Measurements from ENCODE around the gene SPOP. TPM values are rescaled to one million over a fixed set of nuclear protein-coding genes. Genes with fewer than 3 reads are reported as not detected.

Gene SPOP
- total RNA-seq, 1 experiment from 2014 or later = 53.4 TPM

DNA sequence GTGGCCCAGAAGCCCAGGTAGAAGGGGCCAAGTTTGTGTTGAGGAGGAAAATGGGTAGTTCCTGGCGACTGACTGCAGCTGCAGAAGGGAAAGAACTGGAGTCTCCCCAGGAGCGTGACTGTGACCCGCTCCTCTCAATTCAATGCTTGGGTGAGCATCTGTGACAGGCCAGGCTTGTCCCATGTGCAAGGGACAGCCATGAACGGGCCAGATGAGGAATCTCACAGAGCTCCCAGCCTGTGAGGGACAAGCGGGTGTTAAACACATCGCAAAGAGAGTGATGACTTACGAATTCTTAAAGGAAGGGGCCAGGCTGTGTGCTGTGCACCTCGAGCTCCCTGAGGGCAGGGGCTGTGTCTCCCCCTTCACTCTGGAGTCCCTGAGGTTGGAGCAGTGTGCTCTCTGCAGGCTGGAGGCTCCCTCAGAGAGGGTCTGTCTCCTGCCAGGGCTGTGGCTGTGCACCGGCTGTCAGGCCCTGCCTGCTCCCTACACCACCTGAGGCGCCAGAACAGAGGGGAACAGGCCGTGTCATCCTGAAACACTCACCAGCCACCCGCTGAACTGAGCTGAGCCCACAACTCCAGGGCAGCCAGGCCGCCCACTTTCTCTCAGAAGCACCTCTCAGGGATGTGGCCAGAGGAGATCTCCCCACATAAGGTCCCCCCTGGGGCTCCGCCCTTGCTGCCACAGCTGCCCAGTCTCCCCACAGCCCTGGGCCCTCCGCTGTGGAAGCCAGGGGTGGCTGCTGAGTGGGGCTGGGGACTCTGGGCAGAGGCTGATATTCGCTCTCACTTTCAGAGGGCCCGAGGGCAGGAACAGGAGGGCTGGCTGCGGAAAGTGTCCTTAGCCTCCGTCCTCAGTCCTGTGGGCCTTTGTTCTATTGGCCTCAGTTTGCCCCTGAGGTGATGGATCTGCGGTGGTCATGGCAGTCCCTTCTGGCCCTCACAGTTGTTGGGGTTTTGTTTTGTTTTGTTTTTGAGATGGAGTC is 127.9 kb downstream of the SPOP start:
- intact Hi-C loops (cut with micrococcal nuclease; ENCODE audit: unreplicated experiment) = no loop called here
- H3K4me1 ChIP-seq (ENCODE audit: insufficient read depth, low read length, poor library complexity, severe bottlenecking) = no peaks in the 10 kb centered on the region
- TF ChIP-seq, protein P1, sequence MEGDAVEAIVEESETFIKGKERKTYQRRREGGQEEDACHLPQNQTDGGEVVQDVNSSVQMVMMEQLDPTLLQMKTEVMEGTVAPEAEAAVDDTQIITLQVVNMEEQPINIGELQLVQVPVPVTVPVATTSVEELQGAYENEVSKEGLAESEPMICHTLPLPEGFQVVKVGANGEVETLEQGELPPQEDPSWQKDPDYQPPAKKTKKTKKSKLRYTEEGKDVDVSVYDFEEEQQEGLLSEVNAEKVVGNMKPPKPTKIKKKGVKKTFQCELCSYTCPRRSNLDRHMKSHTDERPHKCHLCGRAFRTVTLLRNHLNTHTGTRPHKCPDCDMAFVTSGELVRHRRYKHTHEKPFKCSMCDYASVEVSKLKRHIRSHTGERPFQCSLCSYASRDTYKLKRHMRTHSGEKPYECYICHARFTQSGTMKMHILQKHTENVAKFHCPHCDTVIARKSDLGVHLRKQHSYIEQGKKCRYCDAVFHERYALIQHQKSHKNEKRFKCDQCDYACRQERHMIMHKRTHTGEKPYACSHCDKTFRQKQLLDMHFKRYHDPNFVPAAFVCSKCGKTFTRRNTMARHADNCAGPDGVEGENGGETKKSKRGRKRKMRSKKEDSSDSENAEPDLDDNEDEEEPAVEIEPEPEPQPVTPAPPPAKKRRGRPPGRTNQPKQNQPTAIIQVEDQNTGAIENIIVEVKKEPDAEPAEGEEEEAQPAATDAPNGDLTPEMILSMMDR (conservative IDR thresholded peaks at IDR 0.05; ENCODE audit: low read depth, low read length) = no peak
- TF ChIP-seq EZH2 (IDR thresholded peaks at IDR 0.05; ENCODE audit: borderline replicate concordance, low read depth, low read length, poor library complexity, severe bottlenecking) = no peak
- no peaks in the 10 kb centered on the region for H3K36me3 ChIP-seq (ENCODE audit: insufficient read depth, low read length, poor library complexity, severe bottlenecking)
- DNase-seq (ENCODE audit: low spot score) = no peak
- POLR2A ChIA-PET (ENCODE audit: low non-redundant PET) = no interaction called here
- H3K27me3 ChIP-seq (replicated peaks; ENCODE audit: insufficient read depth, low read depth, low read length, poor library complexity) = no peaks in the 10 kb centered on the region
- H3K9me3 ChIP-seq (ENCODE audit: low read depth, low read length, poor library complexity, severe bottlenecking) = no peaks in the 10 kb centered on the region
- no peak overlapping the region for H3K4me3 ChIP-seq (ENCODE audit: low read depth, low read length, poor library complexity, severe bottlenecking)
- no peak overlapping the region for H3K27ac ChIP-seq (ENCODE audit: low read depth, low read length, poor library complexity, severe bottlenecking)
- BruUV-seq (replicated peaks) = no TSS peak
- CTCF ChIA-PET = no interaction called here

DNA sequence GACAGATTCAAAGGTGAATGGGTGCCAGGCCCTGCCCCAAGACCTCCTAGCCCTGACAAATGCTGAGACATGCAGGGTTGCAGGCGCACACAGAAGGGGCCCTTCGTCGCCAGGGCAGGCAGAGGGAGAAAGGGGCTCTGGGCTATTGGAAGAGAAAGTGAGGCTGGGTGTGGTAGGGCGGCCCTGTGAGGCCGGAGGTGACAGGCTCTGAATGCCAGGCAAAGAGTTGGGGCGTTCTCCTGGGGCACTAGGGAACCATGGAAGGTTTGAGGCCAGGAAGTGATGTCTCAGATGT is 128.6 kb downstream of the SPOP start:
- Histone ChIP-seq H3K27me3 (replicated peaks; ENCODE audit: insufficient read depth, low read depth, low read length, poor library complexity) (no peaks in the 10 kb centered on the region), H3K4me1 (ENCODE audit: insufficient read depth, low read length, poor library complexity, severe bottlenecking) (no peaks in the 10 kb centered on the region), H3K4me3 (ENCODE audit: low read depth, low read length, poor library complexity, severe bottlenecking) (no peak overlapping the region), H3K9me3 (ENCODE audit: low read depth, low read length, poor library complexity, severe bottlenecking) (no peaks in the 10 kb centered on the region), H3K36me3 (ENCODE audit: insufficient read depth, low read length, poor library complexity, severe bottlenecking) (no peaks in the 10 kb centered on the region), H3K27ac (ENCODE audit: low read depth, low read length, poor library complexity, severe bottlenecking) (no peak overlapping the region)
- intact Hi-C loops (cut with micrococcal nuclease; ENCODE audit: unreplicated experiment) = no loop called here
- ChIA-PET CTCF (no interaction called here), POLR2A (ENCODE audit: low non-redundant PET) (no interaction called here)
- no peak for DNase-seq (ENCODE audit: low spot score)
- no TSS peak for BruUV-seq (replicated peaks)
- TF ChIP-seq EZH2 (IDR thresholded peaks at IDR 0.05; ENCODE audit: borderline replicate concordance, low read depth, low read length, poor library complexity, severe bottlenecking) = no peak
- TF ChIP-seq, protein P1 (conservative IDR thresholded peaks at IDR 0.05; ENCODE audit: low read depth, low read length) = no peak

Other genes with a start within 250 kb of the SPOP start
- gene NGFR, start 182.8 kb downstream of the SPOP start, total RNA-seq (2021) = 39.6 and 60.6 TPM in 2 replicates
- gene NXPH3, start 102.2 kb downstream of the SPOP start, total RNA-seq (2021) = 0.21 and 0.46 TPM in 2 replicates
- gene SLC35B1, start 29.9 kb upstream of the SPOP start, total RNA-seq (2021) = 104 and 106 TPM in 2 replicates
- 10.1 and 10.8 TPM in 2 replicates for gene FAM117A, start 86.0 kb upstream of the SPOP start, total RNA-seq (2021)
- gene KAT7, start 110.6 kb upstream of the SPOP start, total RNA-seq (2021) = 94.0 and 96.2 TPM in 2 replicates
- not detected in 2 replicates for gene TAC4, start 170.0 kb upstream of the SPOP start, total RNA-seq (2021)

Measured in A673 (cell line).